Liver (tissue), 9 donors: ENCODE measurements around the gene ACTN4. TPM values are rescaled to one million over a fixed set of nuclear protein-coding genes. Genes with fewer than 3 reads are reported as not detected.

Source experiments
- DNase-seq: peaks from one replicate; pipeline ENCODE4 v3.0.0-alpha.2; 2017; ENCODE audit warnings: low spot score
- H3K27ac ChIP-seq, 2 donors: one replicate each; pipeline ENCODE4 v1.7.0; 2013; ENCODE audit warnings: inconsistent platforms in 2 of 2, low read length in 2 of 2, control low read depth in 1 of 2, low read depth in 1 of 2, mild to moderate bottlenecking in 1 of 2
- H3K27me3 ChIP-seq, 4 donors: one replicate each; pipeline versions ENCODE4 v1.6.1 to v1.7.0; 2013; ENCODE audit warnings: low read length in 3 of 4, inconsistent platforms in 1 of 4, mild to moderate bottlenecking in 1 of 4, moderate library complexity in 1 of 4; ENCODE audit not compliant: control insufficient read depth in 4 of 4, insufficient read depth in 4 of 4
- H3K36me3 ChIP-seq, 4 donors: one replicate each; pipeline versions ENCODE4 v1.6.1 to v1.7.0; 2013; ENCODE audit warnings: low read length in 3 of 4, mild to moderate bottlenecking in 3 of 4, low read depth in 1 of 4, moderate library complexity in 1 of 4; ENCODE audit not compliant: control insufficient read depth in 4 of 4, insufficient read depth in 3 of 4
- H3K4me1 ChIP-seq, 4 donors: one replicate each; pipeline versions ENCODE4 v1.6.1 to v1.7.0; 2013; ENCODE audit warnings: low read length in 3 of 4, mild to moderate bottlenecking in 3 of 4, moderate library complexity in 1 of 4; ENCODE audit not compliant: control insufficient read depth in 4 of 4, insufficient read depth in 4 of 4
- H3K4me3 ChIP-seq, 3 donors: one replicate each; pipeline versions ENCODE4 v1.6.1 to v1.7.0; 2013; ENCODE audit warnings: low read length in 3 of 3, control low read depth in 1 of 3, low read depth in 1 of 3, mild to moderate bottlenecking in 1 of 3
- H3K9ac ChIP-seq, 2 donors: one replicate each; pipeline ENCODE4 v1.7.0; 2013; ENCODE audit warnings: low read length in 2 of 2, mild to moderate bottlenecking in 2 of 2, moderate library complexity in 2 of 2, control low read depth in 1 of 2, low read depth in 1 of 2
- H3K9me3 ChIP-seq, 4 donors: one replicate each; pipeline versions ENCODE4 v1.6.1 to v1.7.0; 2013; ENCODE audit warnings: low read length in 3 of 4; ENCODE audit not compliant: control insufficient read depth in 4 of 4
- ATF3 ChIP-seq: IDR thresholded peaks from 2 replicates; pipeline ENCODE4 v1.6.1; 2016; ENCODE audit warnings: antibody characterized with exemption
- EGR1 ChIP-seq, 2 donors: IDR thresholded peaks; 2 replicates each; pipeline ENCODE4 v1.6.1; 2016 to 2018; ENCODE audit warnings: antibody characterized with exemption in 2 of 2, low read depth in 2 of 2
- FOXA1 ChIP-seq: IDR thresholded peaks from 2 replicates; pipeline ENCODE4 v1.6.1; 2016; ENCODE audit warnings: antibody characterized with exemption
- FOXA2 ChIP-seq: IDR thresholded peaks from 2 replicates; pipeline ENCODE4 v1.6.1; 2016; ENCODE audit warnings: antibody characterized with exemption
- GABPA ChIP-seq, 2 donors: IDR thresholded peaks in 1 of 2; conservative IDR thresholded peaks in 1 of 2; 2 replicates each; pipeline ENCODE4 v1.6.1; 2016; ENCODE audit warnings: antibody characterized with exemption in 2 of 2, mild to moderate bottlenecking in 1 of 2, moderate library complexity in 1 of 2
- HNF4A ChIP-seq, 2 donors: conservative IDR thresholded peaks; 2 replicates each; pipeline ENCODE4 v1.6.1; 2016; ENCODE audit warnings: antibody characterized with exemption in 2 of 2, mild to moderate bottlenecking in 2 of 2
- HNF4G ChIP-seq: IDR thresholded peaks from 2 replicates; pipeline ENCODE4 v1.6.1; 2016; ENCODE audit warnings: antibody characterized with exemption
- JUND ChIP-seq, 2 donors: IDR thresholded peaks; 2 replicates each; pipeline ENCODE4 v1.6.1; 2016; ENCODE audit warnings: antibody characterized with exemption in 2 of 2
- NR2F2 ChIP-seq: IDR thresholded peaks from 2 replicates; pipeline ENCODE4 v1.6.1; 2016; ENCODE audit warnings: antibody characterized with exemption
- RAD21 ChIP-seq, 2 donors: IDR thresholded peaks; 2 replicates each; pipeline ENCODE4 v1.6.1; 2016; ENCODE audit warnings: antibody characterized with exemption in 2 of 2, mild to moderate bottlenecking in 2 of 2
- RXRA ChIP-seq, 2 donors: IDR thresholded peaks; 2 replicates each; pipeline ENCODE4 v1.6.1; 2017 to 2018; ENCODE audit warnings: antibody characterized with exemption in 2 of 2, mild to moderate bottlenecking in 1 of 2
- SP1 ChIP-seq: IDR thresholded peaks from 2 replicates; pipeline ENCODE4 v1.6.1; 2018; ENCODE audit warnings: antibody characterized with exemption, mild to moderate bottlenecking
- YY1 ChIP-seq: IDR thresholded peaks from 2 replicates; pipeline ENCODE4 v1.6.1; 2016; ENCODE audit warnings: antibody characterized with exemption, mild to moderate bottlenecking
- WGBS: extraction: QIAGEN DNeasy Blood & Tissue Kit; methylation state at CpG from one replicate; pipeline ENCODE4 v1.1.7; 2013; 5-methylcytosine and 5-hydroxymethylcytosine counted together
- polyA plus RNA-seq, 2 donors: library from polyadenylated mRNA; stranded (reverse) in 1 of 2; unstranded in 1 of 2; fragments of 200-250 nt in 1 of 2; fragments of >200 nt in 1 of 2; fragmentation: Nextera tagmentation in 1 of 2; extraction: Ambion mirVana in 1 of 2; gene quantifications; one replicate each; pipeline versions ENCODE4 v1.2.1 to v1.2.3, GENCODE V29; 2013 to 2015
- total RNA-seq, 2 donors: library from RNA; depleted of rRNA; stranded (reverse); fragments of >200 nt; gene quantifications; one replicate each; pipeline ENCODE4 v1.2.3, GENCODE V29; 2014
- TF ChIP-seq, protein P1 (sequence below): IDR thresholded peaks from 2 replicates; pipeline ENCODE4 v1.6.1; 2016; ENCODE audit warnings: antibody characterized with exemption
- TF ChIP-seq, protein P2 (sequence below): IDR thresholded peaks from 2 replicates; pipeline ENCODE4 v1.6.1; 2016; ENCODE audit warnings: antibody characterized with exemption, mild to moderate bottlenecking
- TF ChIP-seq, protein P3 (sequence below): fragments of 150-350 bp; IDR thresholded peaks from 2 replicates; pipeline ENCODE4 v1.5.1; 2017; ENCODE audit warnings: improper control_type of control experiment, low read depth, low read length; ENCODE audit not compliant: missing input control
- donor health status: healthy.
- donor health status: healthy.
- donor health status: healthy.
- donor health status: healthy.
- donor health status: healthy.

Gene ACTN4
- total and polyA plus RNA-seq, 4 donors: 35.4 to 164 (median 98.7) TPM

DNA sequence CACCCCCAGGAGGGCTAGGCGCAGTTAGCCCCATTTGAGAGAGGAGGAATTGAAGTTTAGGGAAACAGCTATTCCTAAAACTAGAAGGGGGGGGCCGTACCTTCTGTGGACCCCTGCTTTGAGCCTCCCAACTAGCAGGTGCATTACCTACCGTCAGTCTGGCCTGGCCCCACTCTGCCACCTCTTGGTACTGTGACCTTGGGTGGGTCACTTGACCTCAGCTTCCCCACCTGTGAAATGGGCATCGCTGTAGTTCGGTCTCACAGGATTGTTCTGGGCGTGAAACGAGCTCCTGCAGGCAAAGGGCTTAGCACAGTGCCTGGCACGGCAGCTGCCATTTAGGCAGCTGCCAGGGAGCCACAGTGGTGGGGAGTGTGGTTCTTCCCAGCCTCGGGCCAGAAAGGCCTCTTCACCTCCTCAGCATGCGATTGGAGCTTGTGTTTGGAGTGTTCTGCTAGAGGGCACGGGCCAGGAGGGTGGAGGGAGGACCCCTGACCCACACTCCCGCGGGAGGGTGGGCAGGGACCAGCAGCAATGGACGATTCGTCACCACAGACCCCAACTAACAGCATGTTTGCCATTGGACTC, 64.8 kb downstream of the ACTN4 start:
- peaks cover 21 to 71% (median 60%) of the 10 kb centered on the region in 4 donors for H3K4me1 ChIP-seq
- no peaks in the 10 kb centered on the region for H3K9me3 ChIP-seq
- no peak overlapping the region for H3K4me3 ChIP-seq
- peak overlapping the region; percentile 80 to 83 for H3K27ac ChIP-seq
- no peaks in the 10 kb centered on the region for H3K27me3 ChIP-seq
- no peak for DNase-seq
- WGBS: 84% methylated on average over 15 of the region's 15 CpGs
- H3K36me3 ChIP-seq: peaks cover 13 to 45% (median 26%) of the 10 kb centered on the region in 4 donors
- TF ChIP-seq RAD21 (IDR thresholded peaks at IDR 0.05) (no peak), EGR1 (IDR thresholded peaks at IDR 0.05; ENCODE audit: low read depth in 2 of 2) (no peak), HNF4A (conservative IDR thresholded peaks at IDR 0.05) (no peak), RXRA (IDR thresholded peaks at IDR 0.05) (no peak), JUND (IDR thresholded peaks at IDR 0.05) (no peak)
- TF ChIP-seq, protein P1, sequence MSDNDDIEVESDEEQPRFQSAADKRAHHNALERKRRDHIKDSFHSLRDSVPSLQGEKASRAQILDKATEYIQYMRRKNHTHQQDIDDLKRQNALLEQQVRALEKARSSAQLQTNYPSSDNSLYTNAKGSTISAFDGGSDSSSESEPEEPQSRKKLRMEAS: no peak
- H3K9ac ChIP-seq: no peak overlapping the region

DNA sequence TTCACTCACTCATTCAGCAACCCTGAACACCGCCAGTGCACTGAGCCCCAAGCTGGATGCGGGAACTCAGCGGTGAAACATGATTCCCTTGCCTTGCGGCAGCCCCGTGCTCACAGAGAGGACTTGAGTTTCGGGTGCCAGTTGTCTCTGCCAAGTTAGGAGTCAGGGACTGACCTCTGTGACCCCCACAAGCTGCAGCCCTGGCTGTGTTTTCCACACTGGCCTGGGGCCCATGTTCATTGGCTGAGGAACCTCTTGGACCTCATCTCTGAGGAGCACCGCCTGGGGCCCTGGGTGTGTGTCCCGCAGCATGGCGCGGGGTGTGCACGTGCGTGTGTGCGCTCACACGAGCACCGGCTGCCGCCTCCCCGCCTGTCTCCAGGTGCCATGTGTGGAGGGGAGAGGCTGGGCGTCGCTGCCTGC, 65.8 kb downstream of the ACTN4 start:
- peaks cover 21 to 62% (median 52%) of the 10 kb centered on the region in 4 donors for H3K4me1 ChIP-seq
- no peaks in the 10 kb centered on the region for H3K9me3 ChIP-seq
- H3K4me3 ChIP-seq: no peak overlapping the region
- WGBS: 28% methylated on average over 19 of the region's 19 CpGs
- peaks cover 12 to 45% (median 28%) of the 10 kb centered on the region in 4 donors for H3K36me3 ChIP-seq
- DNase-seq: no peak
- peak overlapping the region in 1 of 2 donors; percentile 49 for H3K9ac ChIP-seq
- H3K27me3 ChIP-seq: no peaks in the 10 kb centered on the region
- no peak for TF ChIP-seq FOXA1
- TF ChIP-seq RXRA (IDR thresholded peaks at IDR 0.05): peak; percentile 92 to 94
- TF ChIP-seq ATF3: no peak
- TF ChIP-seq EGR1 (IDR thresholded peaks at IDR 0.05; ENCODE audit: low read depth in 2 of 2): no peak
- peak in 1 of 2 donors; percentile 51 for TF ChIP-seq JUND (IDR thresholded peaks at IDR 0.05)
- peak; percentile 69 to 79 for TF ChIP-seq HNF4A (conservative IDR thresholded peaks at IDR 0.05)
- peak; percentile 97 for TF ChIP-seq NR2F2
- TF ChIP-seq YY1: peak; percentile 79
- no peak for TF ChIP-seq FOXA2
- TF ChIP-seq, protein P2, sequence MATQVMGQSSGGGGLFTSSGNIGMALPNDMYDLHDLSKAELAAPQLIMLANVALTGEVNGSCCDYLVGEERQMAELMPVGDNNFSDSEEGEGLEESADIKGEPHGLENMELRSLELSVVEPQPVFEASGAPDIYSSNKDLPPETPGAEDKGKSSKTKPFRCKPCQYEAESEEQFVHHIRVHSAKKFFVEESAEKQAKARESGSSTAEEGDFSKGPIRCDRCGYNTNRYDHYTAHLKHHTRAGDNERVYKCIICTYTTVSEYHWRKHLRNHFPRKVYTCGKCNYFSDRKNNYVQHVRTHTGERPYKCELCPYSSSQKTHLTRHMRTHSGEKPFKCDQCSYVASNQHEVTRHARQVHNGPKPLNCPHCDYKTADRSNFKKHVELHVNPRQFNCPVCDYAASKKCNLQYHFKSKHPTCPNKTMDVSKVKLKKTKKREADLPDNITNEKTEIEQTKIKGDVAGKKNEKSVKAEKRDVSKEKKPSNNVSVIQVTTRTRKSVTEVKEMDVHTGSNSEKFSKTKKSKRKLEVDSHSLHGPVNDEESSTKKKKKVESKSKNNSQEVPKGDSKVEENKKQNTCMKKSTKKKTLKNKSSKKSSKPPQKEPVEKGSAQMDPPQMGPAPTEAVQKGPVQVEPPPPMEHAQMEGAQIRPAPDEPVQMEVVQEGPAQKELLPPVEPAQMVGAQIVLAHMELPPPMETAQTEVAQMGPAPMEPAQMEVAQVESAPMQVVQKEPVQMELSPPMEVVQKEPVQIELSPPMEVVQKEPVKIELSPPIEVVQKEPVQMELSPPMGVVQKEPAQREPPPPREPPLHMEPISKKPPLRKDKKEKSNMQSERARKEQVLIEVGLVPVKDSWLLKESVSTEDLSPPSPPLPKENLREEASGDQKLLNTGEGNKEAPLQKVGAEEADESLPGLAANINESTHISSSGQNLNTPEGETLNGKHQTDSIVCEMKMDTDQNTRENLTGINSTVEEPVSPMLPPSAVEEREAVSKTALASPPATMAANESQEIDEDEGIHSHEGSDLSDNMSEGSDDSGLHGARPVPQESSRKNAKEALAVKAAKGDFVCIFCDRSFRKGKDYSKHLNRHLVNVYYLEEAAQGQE: peak; percentile 53
- peak; percentile 85 for TF ChIP-seq SP1
- TF ChIP-seq RAD21 (IDR thresholded peaks at IDR 0.05): peak; percentile 60 to 69
- H3K27ac ChIP-seq: peak overlapping the region; percentile 80 to 83

- H3K27me3 ChIP-seq: no peaks in the 10 kb centered on the region
- no peak overlapping the region for H3K4me3 ChIP-seq
- no peaks in the 10 kb centered on the region for H3K9me3 ChIP-seq
- H3K36me3 ChIP-seq: peaks cover 8 to 47% (median 27%) of the 10 kb centered on the region in 4 donors
- peaks cover 21 to 59% (median 50%) of the 10 kb centered on the region in 4 donors for H3K4me1 ChIP-seq
- TF ChIP-seq EGR1 (IDR thresholded peaks at IDR 0.05; ENCODE audit: low read depth in 2 of 2): no peak
- no peak for TF ChIP-seq SP1
- no peak for TF ChIP-seq FOXA2
- TF ChIP-seq JUND (IDR thresholded peaks at IDR 0.05): no peak
- TF ChIP-seq FOXA1: no peak
- TF ChIP-seq GABPA (IDR thresholded peaks at IDR 0.05 in 1 of 2, conservative IDR thresholded peaks at IDR 0.05 in 1 of 2): no peak
- TF ChIP-seq, protein P3, sequence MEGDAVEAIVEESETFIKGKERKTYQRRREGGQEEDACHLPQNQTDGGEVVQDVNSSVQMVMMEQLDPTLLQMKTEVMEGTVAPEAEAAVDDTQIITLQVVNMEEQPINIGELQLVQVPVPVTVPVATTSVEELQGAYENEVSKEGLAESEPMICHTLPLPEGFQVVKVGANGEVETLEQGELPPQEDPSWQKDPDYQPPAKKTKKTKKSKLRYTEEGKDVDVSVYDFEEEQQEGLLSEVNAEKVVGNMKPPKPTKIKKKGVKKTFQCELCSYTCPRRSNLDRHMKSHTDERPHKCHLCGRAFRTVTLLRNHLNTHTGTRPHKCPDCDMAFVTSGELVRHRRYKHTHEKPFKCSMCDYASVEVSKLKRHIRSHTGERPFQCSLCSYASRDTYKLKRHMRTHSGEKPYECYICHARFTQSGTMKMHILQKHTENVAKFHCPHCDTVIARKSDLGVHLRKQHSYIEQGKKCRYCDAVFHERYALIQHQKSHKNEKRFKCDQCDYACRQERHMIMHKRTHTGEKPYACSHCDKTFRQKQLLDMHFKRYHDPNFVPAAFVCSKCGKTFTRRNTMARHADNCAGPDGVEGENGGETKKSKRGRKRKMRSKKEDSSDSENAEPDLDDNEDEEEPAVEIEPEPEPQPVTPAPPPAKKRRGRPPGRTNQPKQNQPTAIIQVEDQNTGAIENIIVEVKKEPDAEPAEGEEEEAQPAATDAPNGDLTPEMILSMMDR: no peak
- no peak for TF ChIP-seq RXRA (IDR thresholded peaks at IDR 0.05)
- TF ChIP-seq, protein P1: no peak
- no peak for TF ChIP-seq HNF4G
- peak overlapping the region in 1 of 2 donors; percentile 49 for H3K9ac ChIP-seq
- peak overlapping the region; percentile 80 to 83 for H3K27ac ChIP-seq
- no peak for DNase-seq
- WGBS: 79% methylated on average over 14 of the region's 14 CpGs
Measured at GRCh38 chr19:38713865-38714264, 66.4 kb downstream of the ACTN4 start.
